HG02943 (cell line): ENCODE data around the gene SPANXC.
"Not testable (repeated sequence)": the region's sequence is repeated elsewhere in the genome, so short reads cannot be mapped to it uniquely, and the experiment has no call there.

Experiments
- ATAC-seq: cut with Tn5 transposase; IDR thresholded peaks from one replicate; pipeline ENCODE4 v1.9.1; 2021; ENCODE audit warnings: mild to moderate bottlenecking, low read depth, moderate library complexity; ENCODE audit not compliant: unreplicated experiment

SPANXC gene

GRCh38 chrX:141242417-141242816 lies at the start of gene SPANXC:
Gene SPANXC (minus strand): TSS chrX:141242517. CDS start chrX:141242457, 60 bp downstream.
- not testable (repeated sequence) for ATAC-seq

GRCh38 chrX:141279476-141279875 lies 37.2 kb upstream of the SPANXC start:
- ATAC-seq, result no peak

- no peak for ATAC-seq
Measured at GRCh38 chrX:141278306-141278705, 36.0 kb upstream of the SPANXC start.

- ATAC-seq, result no peak
Measured at GRCh38 chrX:141258080-141258479, 15.8 kb upstream of the SPANXC start.

- ATAC-seq, result no peak
Measured at GRCh38 chrX:141221611-141222010, 20.7 kb downstream of the SPANXC start.

- ATAC-seq, result no peak
Measured at GRCh38 chrX:141220342-141221008, 21.8 kb downstream of the SPANXC start.

- ATAC-seq, result no peak
Measured at GRCh38 chrX:141214196-141214595, 28.1 kb downstream of the SPANXC start.

- ATAC-seq, result no peak
Measured at GRCh38 chrX:141201962-141202361, 40.4 kb downstream of the SPANXC start.
